ENCODE measurements around the gene SLC1A5.

Gene SLC1A5

GRCh38 chr19:46725036-46725820 lies 63.2 kb downstream of the SLC1A5 start:
- DNase-seq (ENCODE audit: low spot score) = no peak
